HUES48 (cell line): ENCODE data around the gene PCDHB9.
"Not testable (repeated sequence)": the region's sequence is repeated elsewhere in the genome, so short reads cannot be mapped to it uniquely, and the experiment has no call there.

Experiments used
- H3K27ac ChIP-seq: one replicate; pipeline ENCODE4 v1.7.0; 2013; ENCODE audit warnings: low read depth, low read length, inconsistent platforms
- H3K27me3 ChIP-seq: 2 replicates; pipeline ENCODE4 v1.6.1; 2013; ENCODE audit warnings: mild to moderate bottlenecking, low read length; ENCODE audit not compliant: control insufficient read depth, insufficient read depth
- H3K36me3 ChIP-seq: 2 replicates; pipeline ENCODE4 v1.6.1; 2013; ENCODE audit warnings: low read length; ENCODE audit not compliant: control insufficient read depth, insufficient read depth
- H3K4me1 ChIP-seq: 2 replicates; pipeline ENCODE4 v1.6.1; 2013; ENCODE audit warnings: mild to moderate bottlenecking, low read length; ENCODE audit not compliant: control insufficient read depth, insufficient read depth
- H3K4me3 ChIP-seq: 2 replicates; pipeline ENCODE4 v1.5.1; 2013; ENCODE audit warnings: mild to moderate bottlenecking, low read depth, low read length
- H3K9ac ChIP-seq: 2 replicates; pipeline ENCODE4 v1.6.1; 2013; ENCODE audit warnings: mild to moderate bottlenecking, low read depth, low read length, moderate library complexity
- H3K9me3 ChIP-seq: 2 replicates; pipeline ENCODE4 v1.6.1; 2013; ENCODE audit warnings: low read length; ENCODE audit not compliant: control insufficient read depth, insufficient read depth

The PCDHB9 gene

GRCh38 chr5:141213656-141214339 is 26.8 kb downstream of the PCDHB9 start, which contains the start of gene PCDHB13:
Gene PCDHB13, plus strand, starts transcription at chr5:141213919. Its CDS starts 205 bp downstream, at chr5:141214124.
- not testable (repeated sequence) for H3K4me1 ChIP-seq, H3K27ac ChIP-seq, H3K36me3 ChIP-seq, H3K9me3 ChIP-seq, H3K9ac ChIP-seq, H3K4me3 ChIP-seq, H3K27me3 ChIP-seq

- not testable (repeated sequence) for H3K27me3 ChIP-seq, H3K4me1 ChIP-seq, H3K9me3 ChIP-seq, H3K27ac ChIP-seq, H3K9ac ChIP-seq, H3K36me3 ChIP-seq, H3K4me3 ChIP-seq
Observed at GRCh38 chr5:141214583-141214982, 27.6 kb downstream of the PCDHB9 start.

GRCh38 chr5:141215504-141215903 is 28.5 kb downstream of the PCDHB9 start:
- H3K9ac ChIP-seq, H3K4me1 ChIP-seq, H3K27ac ChIP-seq, H3K9me3 ChIP-seq, H3K4me3 ChIP-seq, H3K27me3 ChIP-seq, H3K36me3 ChIP-seq: not testable (repeated sequence)

GRCh38 chr5:141216035-141216434 is 29.1 kb downstream of the PCDHB9 start:
- not testable (repeated sequence) for H3K9ac ChIP-seq, H3K27ac ChIP-seq

GRCh38 chr5:141223112-141223783 is 36.3 kb downstream of the PCDHB9 start, which contains the start of gene PCDHB14:
Gene PCDHB14, plus strand, starts transcription at chr5:141223343. Its CDS starts 163 bp downstream, at chr5:141223506.
- Histone ChIP-seq H3K9ac (no peak within 1 kb of the TSS), H3K4me1 (peaks cover 4% of the 10 kb centered on the region; the same call in 1 of the 2 replicates), H3K27ac (peak within 1 kb of the TSS; percentile 53), H3K27me3 (no peaks in the 10 kb centered on the region), H3K4me3 (peak within 1 kb of the TSS; percentile 27), H3K36me3 (no peaks in the 10 kb centered on the region), H3K9me3 (peaks cover 5% of the 10 kb centered on the region; the same call in 1 of the 2 replicates)

More at GRCh38 chr5:141216035-141216434, 29.1 kb downstream of the PCDHB9 start:
- not testable (repeated sequence) for H3K36me3 ChIP-seq, H3K9me3 ChIP-seq, H3K27me3 ChIP-seq, H3K4me1 ChIP-seq, H3K4me3 ChIP-seq

GRCh38 chr5:141224844-141225243 is 37.9 kb downstream of the PCDHB9 start:
- not testable (repeated sequence) for H3K27ac ChIP-seq, H3K9ac ChIP-seq, H3K4me3 ChIP-seq, H3K36me3 ChIP-seq, H3K27me3 ChIP-seq, H3K4me1 ChIP-seq
- H3K9me3 ChIP-seq, result peaks cover 12% of the 10 kb centered on the region

- not testable (repeated sequence) for H3K27ac ChIP-seq, H3K4me1 ChIP-seq, H3K9ac ChIP-seq, H3K4me3 ChIP-seq, H3K27me3 ChIP-seq, H3K36me3 ChIP-seq
- peaks cover 12% of the 10 kb centered on the region for H3K9me3 ChIP-seq
Observed at GRCh38 chr5:141225421-141225820, 38.5 kb downstream of the PCDHB9 start.

GRCh38 chr5:141234109-141234667 is 47.2 kb downstream of the PCDHB9 start:
- no peaks in the 10 kb centered on the region for H3K4me1 ChIP-seq
- H3K9ac ChIP-seq, result no peak overlapping the region
- no peak overlapping the region for H3K27ac ChIP-seq
- peaks cover 31% of the 10 kb centered on the region for H3K9me3 ChIP-seq
- H3K27me3 ChIP-seq, result peaks cover 4% of the 10 kb centered on the region; the same call in 1 of the 2 replicates
- peak overlapping the region; percentile 9; the same call in 1 of the 2 replicates for H3K4me3 ChIP-seq
- no peaks in the 10 kb centered on the region for H3K36me3 ChIP-seq

GRCh38 chr5:141235922-141236321 is 49.0 kb downstream of the PCDHB9 start:
- not testable (repeated sequence) for H3K27me3 ChIP-seq, H3K4me1 ChIP-seq, H3K27ac ChIP-seq, H3K4me3 ChIP-seq, H3K36me3 ChIP-seq, H3K9ac ChIP-seq
- H3K9me3 ChIP-seq, result peaks cover 43% of the 10 kb centered on the region

- no peak overlapping the region for H3K27ac ChIP-seq
- H3K9me3 ChIP-seq, result peaks cover 46% of the 10 kb centered on the region
- H3K4me1 ChIP-seq, result no peaks in the 10 kb centered on the region
- no peak overlapping the region for H3K9ac ChIP-seq
- no peak overlapping the region for H3K4me3 ChIP-seq
- H3K36me3 ChIP-seq, result no peaks in the 10 kb centered on the region
- peaks cover 4% of the 10 kb centered on the region; the same call in 1 of the 2 replicates for H3K27me3 ChIP-seq
Observed at GRCh38 chr5:141236516-141237313, 49.8 kb downstream of the PCDHB9 start.
